Measurements from ENCODE around the gene USP48.
"Not testable (repeated sequence)": the region's sequence is repeated elsewhere in the genome, so short reads cannot be mapped to it uniquely, and the experiment has no call there.

DNA sequence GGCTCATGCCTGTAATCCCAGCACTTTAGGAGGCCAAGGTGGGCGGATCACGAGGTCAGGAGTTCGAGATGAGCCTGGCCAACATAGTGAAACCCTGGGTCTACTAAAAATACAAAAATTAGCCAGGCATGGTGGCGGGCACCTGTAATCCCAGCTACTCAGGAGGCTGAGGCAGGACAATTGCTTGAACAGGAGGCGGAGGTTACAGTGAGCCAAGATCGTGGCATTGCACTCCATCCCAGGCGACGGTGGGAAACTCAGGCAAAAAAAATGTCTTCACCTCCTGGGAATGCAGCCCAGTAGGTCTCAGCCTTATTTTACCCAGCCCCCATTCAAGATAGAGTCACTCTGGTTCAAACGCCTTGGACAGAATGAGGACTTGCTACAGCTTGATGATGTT lies 2.8 kb upstream of the USP48 start:
- TF ChIP-seq CTCF (IDR thresholded peaks at IDR 0.05; ENCODE audit: low read depth, low read length); EZH2phosphoT487 (IDR thresholded peaks at IDR 0.05; ENCODE audit: low read depth): not testable (repeated sequence)
